Activated naive CD8-positive, alpha-beta T cell treated with anti-CD3 and anti-CD28 coated beads, Interleukin-2, amount 50 U/mL, for 24 hours (primary cell): ENCODE results near the gene BEX3.
"Not testable (repeated sequence)": the region's sequence is repeated elsewhere in the genome, so short reads cannot be mapped to it uniquely, and the experiment has no call there.

ENCODE experiments used
- ATAC-seq: fragments of 150-1000 bp; cut with Tn5 transposase; one replicate; pipeline ENCODE4 v1.10.0; 2021
- DNase-seq: peaks from one replicate; pipeline ENCODE4 v3.0.0; 2021
- H3K27ac Mint-ChIP-seq: one replicate; pipeline ENCODE4 v1.8.0; 2021; ENCODE audit warnings: mild to moderate bottlenecking, mixed read lengths
- H3K27me3 Mint-ChIP-seq: one replicate; pipeline ENCODE4 v1.8.0; 2021; ENCODE audit warnings: mixed read lengths
- H3K36me3 Mint-ChIP-seq: one replicate; pipeline ENCODE4 v1.8.0; 2021; ENCODE audit warnings: low read depth, mixed read lengths
- H3K4me1 Mint-ChIP-seq: one replicate; pipeline ENCODE4 v1.8.0; 2021; ENCODE audit warnings: mixed read lengths
- H3K4me3 Mint-ChIP-seq: one replicate; pipeline ENCODE4 v1.8.0; 2021; ENCODE audit warnings: mild to moderate bottlenecking, moderate library complexity, mixed read lengths
- H3K9me3 Mint-ChIP-seq: one replicate; pipeline ENCODE4 v1.8.0; 2021; ENCODE audit warnings: mixed read lengths

BEX3 gene

GRCh38 chrX:103362474-103362873, 13.9 kb upstream of the BEX3 start:
- no peak for DNase-seq
- peaks cover 3% of the 10 kb centered on the region for H3K4me1 Mint-ChIP-seq
- H3K4me3 Mint-ChIP-seq, result no peak overlapping the region
- no peaks in the 10 kb centered on the region for H3K27me3 Mint-ChIP-seq
- no peaks in the 10 kb centered on the region for H3K36me3 Mint-ChIP-seq
- no peak for ATAC-seq
- no peaks in the 10 kb centered on the region for H3K9me3 Mint-ChIP-seq
- H3K27ac Mint-ChIP-seq, result no peak overlapping the region

DNA sequence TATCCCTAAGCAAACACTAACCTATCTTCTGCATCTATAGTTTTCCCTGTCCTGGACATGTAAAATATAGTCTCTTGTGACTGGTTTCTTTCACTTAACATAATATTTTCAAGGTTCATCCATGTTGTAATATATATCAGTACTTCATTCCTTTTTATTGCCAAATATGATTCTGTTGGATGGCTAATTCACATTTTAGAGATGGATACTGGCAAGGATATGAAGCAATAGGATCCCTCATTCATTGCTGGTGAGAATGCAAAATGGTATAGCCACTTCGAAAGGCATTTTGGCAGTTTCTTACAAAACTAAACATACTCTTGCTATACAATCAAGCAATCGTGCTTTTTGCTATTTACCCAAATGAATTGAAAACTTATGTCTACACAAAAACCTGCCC, 13.3 kb upstream of the BEX3 start:
- H3K4me1 Mint-ChIP-seq, result no peaks in the 10 kb centered on the region
- no peak for ATAC-seq
- H3K9me3 Mint-ChIP-seq, result no peaks in the 10 kb centered on the region
- no peak overlapping the region for H3K4me3 Mint-ChIP-seq
- no peaks in the 10 kb centered on the region for H3K36me3 Mint-ChIP-seq
- DNase-seq, result no peak
- H3K27ac Mint-ChIP-seq, result no peak overlapping the region
- H3K27me3 Mint-ChIP-seq, result no peaks in the 10 kb centered on the region

DNA sequence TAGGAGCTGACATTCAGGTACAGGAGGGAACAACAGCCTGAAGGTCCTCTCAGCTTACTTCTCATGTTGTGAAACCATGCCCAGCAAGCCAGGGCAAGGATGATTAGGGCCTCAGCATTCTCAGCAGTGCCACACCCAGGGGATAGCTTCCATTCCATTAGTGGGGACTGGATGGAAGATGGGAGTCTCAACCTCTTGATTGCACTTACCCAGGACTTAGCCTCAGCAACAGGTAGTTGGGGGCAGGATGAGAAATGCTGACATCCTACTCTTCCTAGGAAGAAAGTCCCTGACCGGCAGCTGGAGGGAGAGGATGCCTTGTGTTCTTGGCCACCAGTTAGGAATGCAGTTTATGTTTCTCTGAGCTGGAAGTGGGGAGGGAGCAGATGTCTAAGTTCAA, 8.8 kb upstream of the BEX3 start:
- no peaks in the 10 kb centered on the region for H3K9me3 Mint-ChIP-seq
- H3K4me3 Mint-ChIP-seq, result no peak overlapping the region
- DNase-seq, result no peak
- ATAC-seq, result no peak
- no peaks in the 10 kb centered on the region for H3K36me3 Mint-ChIP-seq
- H3K27ac Mint-ChIP-seq, result no peak overlapping the region
- no peaks in the 10 kb centered on the region for H3K4me1 Mint-ChIP-seq
- no peaks in the 10 kb centered on the region for H3K27me3 Mint-ChIP-seq

- Mint-ChIP-seq H3K4me3 (no peak overlapping the region), H3K27me3 (no peaks in the 10 kb centered on the region), H3K9me3 (no peaks in the 10 kb centered on the region), H3K4me1 (no peaks in the 10 kb centered on the region), H3K36me3 (no peaks in the 10 kb centered on the region), H3K27ac (no peak overlapping the region)
- DNase-seq, result no peak
- ATAC-seq, result no peak
Observed at GRCh38 chrX:103369479-103369878, 6.9 kb upstream of the BEX3 start.

DNA sequence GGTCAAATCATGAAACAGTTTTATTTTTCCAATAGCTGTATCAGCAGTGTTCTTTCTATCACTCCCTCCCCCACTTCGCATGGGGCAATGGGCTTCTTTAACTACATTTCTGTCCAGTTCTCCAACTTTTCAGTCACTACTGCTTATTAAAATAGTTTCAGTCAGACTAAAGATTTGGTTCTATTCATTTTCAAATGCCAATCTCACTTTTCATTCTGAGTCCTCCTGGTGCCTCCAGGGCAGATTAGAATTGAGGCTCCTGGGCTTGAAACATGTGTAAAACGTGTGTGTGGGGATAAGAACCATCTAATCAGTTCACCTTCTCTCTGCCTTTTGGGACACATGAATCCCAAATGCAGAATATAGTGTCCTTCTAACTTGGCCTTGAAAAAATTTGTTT, 3.5 kb upstream of the BEX3 start:
- peaks cover 6% of the 10 kb centered on the region for H3K4me1 Mint-ChIP-seq
- no peak for ATAC-seq
- no peak overlapping the region for H3K27ac Mint-ChIP-seq
- no peak for DNase-seq
- H3K9me3 Mint-ChIP-seq, result no peaks in the 10 kb centered on the region
- H3K27me3 Mint-ChIP-seq, result no peaks in the 10 kb centered on the region
- H3K36me3 Mint-ChIP-seq, result no peaks in the 10 kb centered on the region
- no peak overlapping the region for H3K4me3 Mint-ChIP-seq

- no peak for ATAC-seq
Observed at GRCh38 chrX:103373581-103373980, 2.8 kb upstream of the BEX3 start.

GRCh38 chrX:103376979-103377324, 614 bp downstream of the BEX3 start:
- DNase-seq, result no peak
- H3K36me3 Mint-ChIP-seq, result no peaks in the 10 kb centered on the region
- no peaks in the 10 kb centered on the region for H3K9me3 Mint-ChIP-seq

More at GRCh38 chrX:103373581-103373980, 2.8 kb upstream of the BEX3 start:
- Mint-ChIP-seq H3K4me3 (no peak overlapping the region), H3K4me1 (peaks cover 6% of the 10 kb centered on the region), H3K27ac (no peak overlapping the region), H3K36me3 (no peaks in the 10 kb centered on the region), H3K9me3 (no peaks in the 10 kb centered on the region), H3K27me3 (no peaks in the 10 kb centered on the region)
- DNase-seq, result no peak

GRCh38 chrX:103378990-103379389, 2.7 kb downstream of the BEX3 start:
- H3K27ac Mint-ChIP-seq, result no peak overlapping the region
- H3K4me1 Mint-ChIP-seq, result peaks cover 6% of the 10 kb centered on the region
- H3K4me3 Mint-ChIP-seq, result no peak overlapping the region
- no peaks in the 10 kb centered on the region for H3K27me3 Mint-ChIP-seq
- no peaks in the 10 kb centered on the region for H3K9me3 Mint-ChIP-seq
- no peaks in the 10 kb centered on the region for H3K36me3 Mint-ChIP-seq
- DNase-seq (no peak), ATAC-seq (no peak)

More at GRCh38 chrX:103376979-103377324, 614 bp downstream of the BEX3 start:
- Mint-ChIP-seq H3K4me1 (peaks cover 6% of the 10 kb centered on the region), H3K27me3 (no peaks in the 10 kb centered on the region), H3K4me3 (peak overlapping the region; percentile 74), H3K27ac (peak overlapping the region; percentile 31)
- ATAC-seq, result no peak

- DNase-seq (no peak), ATAC-seq (no peak)
- Mint-ChIP-seq H3K9me3 (no peaks in the 10 kb centered on the region), H3K4me3 (no peak overlapping the region), H3K27me3 (no peaks in the 10 kb centered on the region), H3K4me1 (no peaks in the 10 kb centered on the region), H3K36me3 (no peaks in the 10 kb centered on the region), H3K27ac (no peak overlapping the region)
Observed at GRCh38 chrX:103382877-103383276, 6.5 kb downstream of the BEX3 start.

- DNase-seq (no peak), ATAC-seq (no peak)
- no peaks in the 10 kb centered on the region for H3K36me3 Mint-ChIP-seq
- no peak overlapping the region for H3K4me3 Mint-ChIP-seq
- H3K27me3 Mint-ChIP-seq, result no peaks in the 10 kb centered on the region
- H3K9me3 Mint-ChIP-seq, result no peaks in the 10 kb centered on the region
- H3K4me1 Mint-ChIP-seq, result no peaks in the 10 kb centered on the region
- H3K27ac Mint-ChIP-seq, result no peak overlapping the region
Observed at GRCh38 chrX:103384672-103385071, 8.3 kb downstream of the BEX3 start.

- not testable (repeated sequence) for H3K27me3 Mint-ChIP-seq, H3K4me1 Mint-ChIP-seq, H3K36me3 Mint-ChIP-seq, ATAC-seq, DNase-seq, H3K27ac Mint-ChIP-seq, H3K4me3 Mint-ChIP-seq, H3K9me3 Mint-ChIP-seq
Observed at GRCh38 chrX:103385283-103385830, 9.0 kb downstream of the BEX3 start.

DNA sequence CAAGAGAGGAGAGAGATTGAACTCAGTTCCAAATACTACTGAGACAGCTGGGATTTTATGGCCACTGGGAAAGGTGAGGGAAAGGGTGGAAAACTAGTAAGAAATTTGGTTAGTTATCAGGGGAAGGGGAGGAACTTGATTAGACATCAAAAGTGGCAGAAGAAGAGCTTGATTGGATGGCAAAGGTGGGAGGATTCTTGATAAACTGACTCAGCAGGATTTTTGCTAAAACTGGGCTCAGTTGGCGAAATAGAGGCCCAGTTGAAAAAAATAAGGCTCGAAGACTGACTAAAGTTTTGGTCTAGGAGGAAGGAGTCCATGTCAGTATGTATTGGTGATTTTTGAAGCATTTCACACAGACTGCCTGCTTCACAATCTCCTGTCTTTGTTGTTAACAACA, 10.0 kb downstream of the BEX3 start:
- no peak overlapping the region for H3K27ac Mint-ChIP-seq
- no peaks in the 10 kb centered on the region for H3K4me1 Mint-ChIP-seq
- no peaks in the 10 kb centered on the region for H3K36me3 Mint-ChIP-seq
- H3K4me3 Mint-ChIP-seq, result no peak overlapping the region
- H3K27me3 Mint-ChIP-seq, result peaks cover 7% of the 10 kb centered on the region
- H3K9me3 Mint-ChIP-seq, result no peaks in the 10 kb centered on the region
- no peak for ATAC-seq
- DNase-seq, result no peak

DNA sequence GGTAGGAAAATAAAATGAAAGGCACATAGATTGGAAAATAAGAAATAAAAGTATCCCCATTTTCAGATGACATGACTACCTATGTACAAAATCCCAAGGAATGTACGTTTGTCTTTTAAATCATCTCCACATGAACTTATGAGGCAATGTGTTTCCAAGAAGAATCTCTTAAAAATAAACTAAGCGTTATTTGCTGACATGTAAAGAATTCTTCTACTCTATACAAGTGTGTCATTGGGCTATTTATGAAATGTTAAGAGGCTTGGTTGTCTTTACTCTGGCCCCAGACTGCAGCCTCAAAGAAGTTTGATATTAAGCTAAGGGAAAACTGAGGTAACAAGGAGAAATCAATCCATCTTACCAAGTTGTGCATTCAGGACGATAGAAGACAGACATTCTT, 17.1 kb downstream of the BEX3 start:
- Mint-ChIP-seq H3K36me3 (no peaks in the 10 kb centered on the region), H3K27me3 (peaks cover 9% of the 10 kb centered on the region), H3K4me1 (peaks cover 24% of the 10 kb centered on the region), H3K27ac (no peak overlapping the region), H3K4me3 (no peak overlapping the region), H3K9me3 (peaks cover 3% of the 10 kb centered on the region)
- ATAC-seq (no peak), DNase-seq (no peak)

GRCh38 chrX:103396186-103396585, 19.8 kb downstream of the BEX3 start:
- Mint-ChIP-seq H3K27ac (peak overlapping the region; percentile 82), H3K36me3 (no peaks in the 10 kb centered on the region), H3K27me3 (peaks cover 2% of the 10 kb centered on the region), H3K9me3 (peaks cover 3% of the 10 kb centered on the region), H3K4me3 (peak overlapping the region; percentile 17), H3K4me1 (peaks cover 29% of the 10 kb centered on the region)
- no peak for DNase-seq
- ATAC-seq, result peak; percentile 83

DNA sequence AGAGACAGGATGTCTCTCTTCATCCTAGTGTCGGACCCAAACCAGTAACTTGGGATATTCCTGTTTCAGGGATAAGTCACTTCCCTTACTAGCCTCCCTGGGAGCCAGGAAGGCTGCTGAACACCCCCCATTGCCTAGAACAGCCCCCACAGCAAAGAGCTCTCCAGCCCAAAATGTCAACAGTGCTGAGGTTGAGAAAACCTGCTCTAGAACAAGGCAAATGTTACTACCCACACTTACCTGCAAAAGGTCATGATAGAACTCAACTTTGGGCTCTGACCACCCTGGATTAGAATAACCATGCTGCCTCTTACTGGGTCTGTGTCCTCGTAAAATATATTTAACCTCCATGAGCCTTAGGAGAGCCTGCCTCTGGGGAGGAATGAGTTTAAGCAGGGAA, 20.3 kb downstream of the BEX3 start:
- Mint-ChIP-seq H3K4me3 (peak overlapping the region; percentile 17), H3K27me3 (peaks cover 2% of the 10 kb centered on the region), H3K27ac (peak overlapping the region; percentile 82), H3K4me1 (peaks cover 29% of the 10 kb centered on the region), H3K36me3 (no peaks in the 10 kb centered on the region), H3K9me3 (peaks cover 3% of the 10 kb centered on the region)
- DNase-seq (no peak), ATAC-seq (peak; percentile 52)

DNA sequence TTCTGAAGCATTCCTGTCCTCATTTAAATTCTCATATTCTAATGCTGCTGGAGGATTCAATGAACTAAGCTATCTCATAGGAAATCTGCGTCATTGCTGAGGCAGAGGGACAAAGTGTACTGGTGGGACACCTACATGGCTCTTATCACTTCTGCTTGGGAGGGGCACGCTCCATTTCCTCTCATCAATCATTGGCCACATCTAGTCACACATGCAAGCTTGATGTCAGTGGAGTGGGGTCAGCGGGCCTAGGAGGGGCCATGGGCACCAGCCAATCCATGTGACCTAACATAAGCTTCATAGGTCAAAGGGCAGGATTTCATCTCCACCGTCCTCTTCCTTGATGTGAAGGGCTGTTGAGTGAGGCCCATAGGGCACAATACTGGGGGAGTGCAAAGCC, 21.4 kb downstream of the BEX3 start:
- Mint-ChIP-seq H3K9me3 (peaks cover 3% of the 10 kb centered on the region), H3K4me3 (no peak overlapping the region), H3K36me3 (no peaks in the 10 kb centered on the region), H3K27me3 (peaks cover 2% of the 10 kb centered on the region), H3K27ac (peak overlapping the region; percentile 82), H3K4me1 (peaks cover 29% of the 10 kb centered on the region)
- ATAC-seq (no peak), DNase-seq (no peak)
